ENCODE measurements around the gene ASCC1.

DNA sequence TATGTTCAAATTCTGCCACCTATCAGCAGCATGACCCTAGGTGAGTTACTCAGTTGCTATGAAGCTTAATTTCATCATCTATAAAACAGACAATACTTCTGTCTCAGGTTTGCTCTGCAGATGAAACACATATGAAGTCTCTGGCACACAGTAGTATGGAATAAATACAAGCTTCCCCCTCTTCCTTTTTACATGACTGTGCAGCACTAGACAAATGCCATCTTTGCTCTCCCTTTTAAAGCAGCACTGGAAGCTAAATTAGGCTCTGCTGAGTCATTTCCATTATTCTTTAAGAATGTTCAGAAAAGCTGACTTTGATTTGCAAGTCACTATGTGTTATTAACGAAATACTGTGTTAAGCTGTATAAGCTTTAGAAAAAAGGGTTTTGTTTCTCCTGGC lies 40.9 kb downstream of the ASCC1 start:
- TF ChIP-seq POLR2A (IDR thresholded peaks at IDR 0.05): no peak
- TF ChIP-seq, protein P1, sequence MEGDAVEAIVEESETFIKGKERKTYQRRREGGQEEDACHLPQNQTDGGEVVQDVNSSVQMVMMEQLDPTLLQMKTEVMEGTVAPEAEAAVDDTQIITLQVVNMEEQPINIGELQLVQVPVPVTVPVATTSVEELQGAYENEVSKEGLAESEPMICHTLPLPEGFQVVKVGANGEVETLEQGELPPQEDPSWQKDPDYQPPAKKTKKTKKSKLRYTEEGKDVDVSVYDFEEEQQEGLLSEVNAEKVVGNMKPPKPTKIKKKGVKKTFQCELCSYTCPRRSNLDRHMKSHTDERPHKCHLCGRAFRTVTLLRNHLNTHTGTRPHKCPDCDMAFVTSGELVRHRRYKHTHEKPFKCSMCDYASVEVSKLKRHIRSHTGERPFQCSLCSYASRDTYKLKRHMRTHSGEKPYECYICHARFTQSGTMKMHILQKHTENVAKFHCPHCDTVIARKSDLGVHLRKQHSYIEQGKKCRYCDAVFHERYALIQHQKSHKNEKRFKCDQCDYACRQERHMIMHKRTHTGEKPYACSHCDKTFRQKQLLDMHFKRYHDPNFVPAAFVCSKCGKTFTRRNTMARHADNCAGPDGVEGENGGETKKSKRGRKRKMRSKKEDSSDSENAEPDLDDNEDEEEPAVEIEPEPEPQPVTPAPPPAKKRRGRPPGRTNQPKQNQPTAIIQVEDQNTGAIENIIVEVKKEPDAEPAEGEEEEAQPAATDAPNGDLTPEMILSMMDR (IDR thresholded peaks at IDR 0.05): no peak
